HepG2 (cell line): ENCODE data around the gene GAL3ST1. TPM values are rescaled to one million over a fixed set of nuclear protein-coding genes. Genes with fewer than 3 reads are reported as not detected.

Experiments used
- ATAC-seq: fragments of 200-7000 bp; cut with Tn5 transposase; 3 replicates; pipeline ENCODE4 v1.9.1; 2020; ENCODE audit warnings: mild to moderate bottlenecking, moderate library complexity
- BruUV-seq: library from RNA; stranded (reverse); fragments of 400-500 nt; replicated peaks from 2 replicates; lab custom pipeline; 2021; lab: Mats Ljungman, UMichigan
- CTCF ChIA-PET: fragments of 300-600 bp; formaldehyde crosslinking; extraction: SDS; loops from one replicate; lab custom pipeline; 2021; ENCODE audit warnings: low total read pairs, inconsistent platforms, low intra/inter-chr PET ratio; lab: Yijun Ruan, JAX
- POLR2A ChIA-PET: fragments of 350-600 bp; sonication (Branson Sonifier 250); formaldehyde crosslinking; loops from one replicate; lab custom pipeline; 2020; ENCODE audit warnings: antibody characterized with exemption, inconsistent platforms; lab: Yijun Ruan, JAX
- DNase-seq: peaks from one replicate; pipeline ENCODE4 v3.0.0-alpha.2; 2015; ENCODE audit warnings: low spot score
- FAIRE-seq: peaks from 3 replicates; lab custom pipeline; 2011; peaks lifted over from hg19 to GRCh38; lab: Jason Lieb, UNC
- H2AFZ ChIP-seq: one replicate; pipeline ENCODE4 v1.6.1; 2011; ENCODE audit warnings: low read length, inconsistent platforms
- H3K27ac ChIP-seq: fragments of 300-600 bp; 3 replicates; pipeline ENCODE4 v1.8.0; 2011; ENCODE audit warnings: mixed run types, mild to moderate bottlenecking, mixed read lengths, low read length, inconsistent platforms; ENCODE audit not compliant: insufficient read depth; ENCODE audit errors: extremely low read length
- H3K27me3 ChIP-seq, 2 experiments: fragments of 200-600 bp in 1 of 2; 2 replicates in 1 of 2; 3 replicates in 1 of 2; pipeline versions ENCODE4 v1.6.0 to v1.8.0; 2011; ENCODE audit warnings: low read length in 2 of 2, mild to moderate bottlenecking in 2 of 2, moderate library complexity in 2 of 2, inconsistent platforms in 1 of 2; ENCODE audit not compliant: insufficient read depth in 2 of 2, control insufficient read depth in 1 of 2
- H3K36me3 ChIP-seq, 2 experiments: fragments of 200-600 bp in 1 of 2; replicated peaks in 1 of 2; 2 replicates in 1 of 2; 3 replicates in 1 of 2; pipeline versions ENCODE4 v1.5.1 to v1.8.0; 2011; ENCODE audit warnings: low read length in 2 of 2, inconsistent platforms in 1 of 2; ENCODE audit not compliant: insufficient read depth in 2 of 2, control insufficient read depth in 1 of 2
- H3K4me1 ChIP-seq: 2 replicates; pipeline ENCODE4 v1.5.1; 2012; ENCODE audit warnings: low read length, inconsistent platforms; ENCODE audit not compliant: insufficient read depth
- H3K4me2 ChIP-seq: 2 replicates; pipeline ENCODE4 v1.6.0; 2011; ENCODE audit warnings: low read depth, low read length, inconsistent platforms
- H3K4me3 ChIP-seq, 3 experiments: fragments of 200-600 bp in 1 of 3; sonication (generic), shearing (Covaris generic) in 1 of 3; replicated peaks in 1 of 3; 2 replicates each; pipeline ENCODE4 v1.5.1; 2011 to 2016; ENCODE audit warnings: low read length in 3 of 3, inconsistent platforms in 2 of 3, low read depth in 2 of 3, mild to moderate bottlenecking in 2 of 3, control low read depth in 1 of 3, mixed read lengths in 1 of 3; ENCODE audit not compliant: insufficient read depth in 1 of 3
- H3K79me2 ChIP-seq: one replicate; pipeline ENCODE4 v1.6.1; 2011; ENCODE audit warnings: low read length, inconsistent platforms; ENCODE audit not compliant: insufficient read depth
- H3K9ac ChIP-seq: 2 replicates; pipeline ENCODE4 v1.6.0; 2011; ENCODE audit warnings: mild to moderate bottlenecking, low read depth, low read length, inconsistent platforms; ENCODE audit not compliant: insufficient read depth
- H3K9me3 ChIP-seq: 2 replicates; pipeline ENCODE4 v1.5.1; 2012; ENCODE audit warnings: mild to moderate bottlenecking, low read length
- H4K20me1 ChIP-seq: 2 replicates; pipeline ENCODE4 v1.6.0; 2011; ENCODE audit warnings: inconsistent platforms, mild to moderate bottlenecking, low read length, moderate library complexity; ENCODE audit not compliant: insufficient read depth
- ATF3 ChIP-seq: sonication (generic); formaldehyde crosslinking; IDR thresholded peaks from 2 replicates; pipeline ENCODE4 v1.4.0; 2020; ENCODE audit warnings: missing genetic modification reagents
- MIER2 ChIP-seq: IDR thresholded peaks from 2 replicates; pipeline ENCODE4 v1.6.1; 2016; ENCODE audit warnings: missing biosample characterization, missing genetic modification reagents
- MTA1 ChIP-seq: sonication (generic); formaldehyde crosslinking; IDR thresholded peaks from 2 replicates; pipeline ENCODE4 v1.4.0; 2020; ENCODE audit warnings: missing genetic modification reagents, mild to moderate bottlenecking, borderline replicate concordance
- RFX1 ChIP-seq: fragments of 450-650 bp; IDR thresholded peaks from 2 replicates; pipeline ENCODE4 v1.6.1; 2017
- SOX5 ChIP-seq: IDR thresholded peaks from 2 replicates; pipeline ENCODE4 v1.6.1; 2016; ENCODE audit warnings: borderline replicate concordance
- SYNCRIP ChIP-seq: fragments of 200-400 bp; formaldehyde crosslinking; IDR thresholded peaks from 2 replicates; pipeline ENCODE4 v1.6.1; 2018; ENCODE audit warnings: mild to moderate bottlenecking, low read depth, low read length; ENCODE audit not compliant: insufficient read depth
- ZNF407 ChIP-seq: sonication (generic); formaldehyde crosslinking; IDR thresholded peaks from one replicate; pipeline ENCODE4 v1.5.1; 2020; ENCODE audit warnings: mild to moderate bottlenecking, missing genetic modification reagents; ENCODE audit errors: not compliant biosample characterization
- WGBS: methylation state at CpG from one replicate; pipeline ENCODE4 v1.1.6; 2017; ENCODE audit warnings: low lambda C conversion rate; 5-methylcytosine and 5-hydroxymethylcytosine counted together
- in situ Hi-C: cut with HindIII; loops from 2 replicates; pipeline ENCODE4 v1.10.0; 2017; ENCODE audit warnings: low pct_unique_long_range_greater_than_20kb; ENCODE audit not compliant: extremely low pct_ligation_motif_present
- intact Hi-C: fragments of 100-400 bp; cut with micrococcal nuclease; formaldehyde crosslinking; loops from one replicate; pipeline ENCODE4 v1.10.0; 2022; ENCODE audit not compliant: unreplicated experiment
- polyA plus RNA-seq, 8 experiments: library from polyadenylated mRNA; depleted of rRNA in 3 of 8; stranded (reverse) in 7 of 8; unstranded in 1 of 8; fragments of >200 nt; fragmentation: Illumina TruSeq in 4 of 8; extraction: Trizol in 4 of 8; gene quantifications; 2 replicates each; pipeline versions ENCODE4 v1.2.1 to v1.2.3, GENCODE V29; 2011 to 2016; ENCODE audit warnings: low read depth in 4 of 8, missing spikeins in 1 of 8, mixed read lengths in 1 of 8; ENCODE audit not compliant: insufficient read depth in 1 of 8
- total RNA-seq, 5 experiments: library from RNA; depleted of rRNA; stranded (reverse); fragments of >200 nt; fragmentation: Illumina TruSeq; extraction: Trizol; gene quantifications; 2 replicates each; pipeline ENCODE4 v1.2.3, GENCODE V29; 2016; ENCODE audit warnings: low read depth in 1 of 5
- TF ChIP-seq, protein P1 (sequence below): sonication (generic); formaldehyde crosslinking; IDR thresholded peaks from 2 replicates; pipeline ENCODE4 v1.5.1; 2020; ENCODE audit warnings: missing genetic modification reagents, mild to moderate bottlenecking, borderline replicate concordance
- TF ChIP-seq, protein P2 (sequence below): sonication (generic); formaldehyde crosslinking; IDR thresholded peaks from 2 replicates; pipeline ENCODE4 v1.8.0; 2022; ENCODE audit warnings: low read depth, missing genetic modification reagents

The GAL3ST1 gene
- total and polyA plus RNA-seq, 2 of the 13 experiments (the other 11 are each of a cell fraction or from before 2014, with no cell fraction given), result 4.4 to 14.7 TPM

GRCh38 chr22:30538280-30538679 lies 36.2 kb downstream of the GAL3ST1 start:
- in situ Hi-C loops, result no loop called here

More at GRCh38 chr22:30538280-30538679, 36.2 kb downstream of the GAL3ST1 start:
- no peaks in the 10 kb centered on the region for H4K20me1 ChIP-seq
- CTCF ChIA-PET, result no interaction called here
- H3K9ac ChIP-seq, result no peak overlapping the region
- H3K4me2 ChIP-seq, result no peak overlapping the region
- FAIRE-seq, result no peak
- peaks cover 0 to 13% of the 10 kb centered on the region in 2 experiments; a peak in 3 of 5 replicates for H3K27me3 ChIP-seq
- DNase-seq, result no peak
- no peak for ATAC-seq
- H3K4me1 ChIP-seq, result peaks cover 35% of the 10 kb centered on the region
- TF ChIP-seq SOX5, result no peak
- no peak for TF ChIP-seq MTA1 (CRISPR knock-in tag)
- TF ChIP-seq, protein P1, sequence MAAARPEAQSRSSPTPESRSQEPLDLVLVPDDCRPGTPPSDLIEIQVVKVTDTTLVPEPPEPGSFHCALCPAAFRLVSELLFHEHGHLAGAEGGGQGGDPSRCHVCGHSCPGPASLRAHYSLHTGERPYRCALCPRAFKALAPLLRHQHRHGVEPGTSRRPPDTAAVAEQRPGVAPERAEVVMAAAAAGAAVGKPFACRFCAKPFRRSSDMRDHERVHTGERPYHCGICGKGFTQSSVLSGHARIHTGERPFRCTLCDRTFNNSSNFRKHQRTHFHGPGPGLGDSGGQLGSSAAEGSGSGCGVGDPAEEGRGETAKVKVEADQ (CRISPR knock-in tag), result no peak
- no peak for TF ChIP-seq ATF3 (CRISPR knock-in tag)
- TF ChIP-seq, protein P2, sequence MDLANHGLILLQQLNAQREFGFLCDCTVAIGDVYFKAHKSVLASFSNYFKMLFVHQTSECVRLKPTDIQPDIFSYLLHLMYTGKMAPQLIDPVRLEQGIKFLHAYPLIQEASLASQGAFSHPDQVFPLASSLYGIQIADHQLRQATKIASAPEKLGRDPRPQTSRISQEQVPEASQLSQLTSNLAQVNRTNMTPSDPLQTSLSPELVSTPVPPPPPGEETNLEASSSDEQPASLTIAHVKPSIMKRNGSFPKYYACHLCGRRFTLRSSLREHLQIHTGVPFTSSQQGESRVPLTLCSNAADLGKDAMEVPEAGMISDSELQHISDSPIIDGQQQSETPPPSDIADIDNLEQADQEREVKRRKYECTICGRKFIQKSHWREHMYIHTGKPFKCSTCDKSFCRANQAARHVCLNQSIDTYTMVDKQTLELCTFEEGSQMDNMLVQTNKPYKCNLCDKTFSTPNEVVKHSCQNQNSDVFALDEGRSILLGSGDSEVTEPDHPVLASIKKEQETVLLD (CRISPR knock-in tag), result no peak
- TF ChIP-seq ZNF407 (CRISPR knock-in tag), result no peak
- TF ChIP-seq RFX1, result no peak
- no peak for TF ChIP-seq SYNCRIP
- TF ChIP-seq MIER2, result no peak
- 94% methylated on average over 6 of the region's 6 CpGs for WGBS
- H3K36me3 ChIP-seq, result no peaks in the 10 kb centered on the region
- no peaks in the 10 kb centered on the region for H3K9me3 ChIP-seq
- no peaks in the 10 kb centered on the region for H3K79me2 ChIP-seq
- no peak overlapping the region for H3K27ac ChIP-seq
- H2AFZ ChIP-seq, result no peak overlapping the region
- BruUV-seq, result no TSS peak
- POLR2A ChIA-PET, result interaction anchor here (1.2 kb wide), 1 partner anchor 69 kb away, joined by 3 read pairs; the partner anchor contains the start of gene TCN2
- no peak overlapping the region for H3K4me3 ChIP-seq
- intact Hi-C loops, result no loop called here
